Measurements from ENCODE around the gene SPDL1. TPM values are rescaled to one million over a fixed set of nuclear protein-coding genes. Genes with fewer than 3 reads are reported as not detected.

The SPDL1 gene
- total and polyA plus RNA-seq, 2 of the 8 experiments (the other 6 are each of a cell fraction or from before 2014, with no cell fraction given) = 16.9 to 44.5 TPM

DNA sequence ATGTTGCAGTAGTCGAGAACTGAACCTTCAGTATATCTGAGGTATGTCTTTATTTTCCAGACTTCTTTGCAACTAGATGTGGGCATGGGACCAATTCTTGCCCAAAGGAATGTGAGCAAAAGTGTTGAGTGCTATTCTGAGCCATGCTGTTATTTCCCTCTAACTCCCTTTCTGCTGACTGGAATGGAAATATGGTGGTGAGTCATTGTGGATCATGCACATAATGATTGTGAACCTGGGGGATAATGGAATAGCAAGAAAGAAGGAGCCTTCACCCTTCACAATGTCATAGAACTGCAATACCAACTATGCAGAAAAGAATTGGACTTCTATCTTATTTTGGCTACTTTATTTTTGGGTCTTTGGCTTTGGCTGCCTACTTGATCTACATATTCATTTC, 43.2 kb downstream of the SPDL1 start:
- WGBS, 2 experiments (ENCODE audit: extremely low coverage in 1 of 2, insufficient coverage in 1 of 2, insufficient read length in 1 of 2, insufficient replicate concordance in 2 of 2, low coverage in 1 of 2, low lambda C conversion rate in 2 of 2, missing lambda C conversion rate in 1 of 2) = 87% methylated on average over 1 of the region's 1 CpG; no CpG with 5 or more reads in 1 of the 2 experiments
- no peak for FAIRE-seq
- CTCF ChIA-PET (ENCODE audit: partially characterized antibody) = no interaction called here
- TF ChIP-seq USF2 (IDR thresholded peaks at IDR 0.05; ENCODE audit: low read length) (no peak), TEAD4 (IDR thresholded peaks at IDR 0.05; ENCODE audit: low read depth, low read length) (no peak), SIRT6 (IDR thresholded peaks at IDR 0.05; ENCODE audit: low read length) (no peak), ZNF274 (IDR thresholded peaks at IDR 0.05; ENCODE audit: borderline replicate concordance, extremely low read depth, low read length) (no peak), HDAC2 (IDR thresholded peaks at IDR 0.05; ENCODE audit: borderline replicate concordance in 1 of 2, low read depth in 2 of 2, low read length in 2 of 2) (no peak), MAX (IDR thresholded peaks at IDR 0.05) (no peak), YY1 (IDR thresholded peaks at IDR 0.05; ENCODE audit: low read depth, low read length) (no peak), ATF3 (IDR thresholded peaks at IDR 0.05; ENCODE audit: insufficient read depth, low read depth, low read length) (no peak), EP300 (IDR thresholded peaks at IDR 0.05; ENCODE audit: borderline replicate concordance in 1 of 2, low read depth in 2 of 2, low read length in 2 of 2) (no peak), CHD2 (IDR thresholded peaks at IDR 0.05; ENCODE audit: low read length) (no peak), TCF12 (IDR thresholded peaks at IDR 0.05; ENCODE audit: low read depth, low read length) (no peak), BCL11A (IDR thresholded peaks at IDR 0.05; ENCODE audit: low read depth in 2 of 2, low read length in 2 of 2) (no peak), BACH1 (IDR thresholded peaks at IDR 0.05; ENCODE audit: low read length) (no peak)

More for the DNA sequence above, 43.2 kb downstream of the SPDL1 start:
- peaks cover 0 to 3% of the 10 kb centered on the region in 2 experiments for H4K20me1 ChIP-seq (replicated peaks in 1 of 2; ENCODE audit: control insufficient read depth in 1 of 2, insufficient read depth in 2 of 2, low read length in 2 of 2)
- H3K4me3 ChIP-seq (ENCODE audit: extremely low read depth in 1 of 4, insufficient read depth in 2 of 4, low read depth in 3 of 4, low read length in 4 of 4) = no peak overlapping the region
- DNase-seq (ENCODE audit: low read depth in 1 of 2, low spot score in 2 of 2) = no peak
- H2BK15ac ChIP-seq (ENCODE audit: low read length) = no peak overlapping the region
- H2BK20ac ChIP-seq (ENCODE audit: low read length) = no peak overlapping the region
- H3K79me1 ChIP-seq (ENCODE audit: low read depth, low read length) = no peaks in the 10 kb centered on the region
- H4K8ac ChIP-seq (ENCODE audit: extremely low read depth, insufficient read depth, low read length) = no peak overlapping the region
- H3K9ac ChIP-seq (replicated peaks in 1 of 4; ENCODE audit: extremely low read depth in 1 of 4, low read depth in 3 of 4, low read length in 3 of 4) = no peak overlapping the region
- H3K18ac ChIP-seq (ENCODE audit: extremely low read depth, low read length) = no peak overlapping the region
- H4K5ac ChIP-seq (ENCODE audit: insufficient read length, low read depth, low read length) = no peak overlapping the region
- H2AK5ac ChIP-seq (ENCODE audit: low read depth, low read length) = no peak overlapping the region
- no peaks in the 10 kb centered on the region for H3K79me2 ChIP-seq (ENCODE audit: control insufficient read depth in 1 of 2, insufficient read depth in 2 of 2, low read length in 2 of 2)
- H3K23ac ChIP-seq (ENCODE audit: insufficient read length) = no peak overlapping the region
- H2BK120ac ChIP-seq (replicated peaks; ENCODE audit: low read depth, low read length) = no peak overlapping the region
- H3K14ac ChIP-seq (ENCODE audit: insufficient read length) = no peak overlapping the region
- H2AFZ ChIP-seq (ENCODE audit: low read length) = no peak overlapping the region
- H3K36me3 ChIP-seq (ENCODE audit: control insufficient read depth in 2 of 4, insufficient read depth in 4 of 4, low read length in 3 of 4) = no peaks in the 10 kb centered on the region
- no peaks in the 10 kb centered on the region; a peak in 1 of 7 replicates for H3K27me3 ChIP-seq (replicated peaks in 1 of 4; ENCODE audit: control insufficient read depth in 3 of 4, extremely low read depth in 1 of 4, insufficient read depth in 3 of 4, low read length in 3 of 4)
- H3K4me2 ChIP-seq (ENCODE audit: insufficient read depth in 1 of 2, low read depth in 2 of 2, low read length in 2 of 2) = no peak overlapping the region
- H2BK12ac ChIP-seq (ENCODE audit: low read depth, low read length) = no peak overlapping the region
- no peaks in the 10 kb centered on the region for H3K23me2 ChIP-seq (ENCODE audit: low read depth, low read length)
- no peak overlapping the region for H2BK5ac ChIP-seq (ENCODE audit: low read depth, low read length)
- H3K4me1 ChIP-seq (replicated peaks in 1 of 4; ENCODE audit: control insufficient read depth in 3 of 4, insufficient read depth in 4 of 4, low read length in 3 of 4) = no peaks in the 10 kb centered on the region
- H3K27ac ChIP-seq (ENCODE audit: low read depth, low read length) = no peak overlapping the region
- no peak overlapping the region for H4K91ac ChIP-seq (replicated peaks; ENCODE audit: insufficient read length, low read length)
- POLR2A ChIA-PET (ENCODE audit: partially characterized antibody) = no interaction called here
- H3K9me3 ChIP-seq (ENCODE audit: insufficient read depth in 2 of 2, low read depth in 1 of 2, low read length in 1 of 2) = no peaks in the 10 kb centered on the region
- no peak overlapping the region for H3K56ac ChIP-seq (replicated peaks; ENCODE audit: insufficient read length, low read depth, low read length)
- no peak overlapping the region for H3K4ac ChIP-seq (replicated peaks; ENCODE audit: insufficient read length, low read depth, low read length)
